ENCODE results near the gene STK17A.

- TF ChIP-seq CTCF (IDR thresholded peaks at IDR 0.05), result no peak
- no peak for TF ChIP-seq POLR2AphosphoS5 (IDR thresholded peaks at IDR 0.05; ENCODE audit: low read depth, low read length)
- no peak for TF ChIP-seq SIN3A (IDR thresholded peaks at IDR 0.05; ENCODE audit: borderline replicate concordance, insufficient read depth, low read depth, low read length)
- TF ChIP-seq REST (IDR thresholded peaks at IDR 0.05; ENCODE audit: insufficient read depth in 1 of 2, low read depth in 2 of 2, low read length in 1 of 2), result no peak
These were observed 8.1 kb downstream of the STK17A start for GRCh38 chr7:43590862-43591557.
